ENCODE measurements around the gene ZNF768. TPM values are rescaled to one million over a fixed set of nuclear protein-coding genes. Genes with fewer than 3 reads are reported as not detected.

The ZNF768 gene
- total RNA-seq, 1 donor from 2014 or later: 45.6 TPM

DNA sequence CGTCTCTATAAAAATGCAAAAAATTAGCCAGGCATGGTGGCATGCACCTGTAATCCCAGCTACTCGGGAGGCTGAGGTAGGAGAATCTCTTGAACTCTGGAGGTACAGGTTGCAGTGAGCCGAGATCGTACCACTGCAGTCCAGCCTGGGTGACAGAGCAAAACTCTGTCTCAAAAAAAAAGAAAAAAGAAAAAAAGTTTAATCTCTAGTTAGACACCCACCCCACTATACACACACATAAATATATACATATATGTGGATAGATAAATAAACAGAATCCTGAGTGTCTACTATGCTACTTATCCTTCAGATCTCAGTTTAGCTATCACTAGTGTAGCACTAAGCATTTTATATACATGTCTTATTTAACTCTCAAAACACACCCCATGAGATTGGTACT lies 35.1 kb downstream of the ZNF768 start:
- H3K4me3 Mint-ChIP-seq (ENCODE audit: unreplicated experiment): no peak overlapping the region
- H3K36me3 Mint-ChIP-seq (ENCODE audit: unreplicated experiment): no peaks in the 10 kb centered on the region
- no peaks in the 10 kb centered on the region for H3K9me3 Mint-ChIP-seq (ENCODE audit: unreplicated experiment)
- H3K27me3 Mint-ChIP-seq (ENCODE audit: unreplicated experiment): peaks cover 7% of the 10 kb centered on the region
- DNase-seq: no peak
- H3K4me1 Mint-ChIP-seq (ENCODE audit: low read depth, unreplicated experiment): no peaks in the 10 kb centered on the region
- no peak overlapping the region for H3K27ac Mint-ChIP-seq (ENCODE audit: unreplicated experiment)
- no peak for TF ChIP-seq CTCF (IDR thresholded peaks at IDR 0.05; ENCODE audit: partially characterized antibody, unreplicated experiment)

DNA sequence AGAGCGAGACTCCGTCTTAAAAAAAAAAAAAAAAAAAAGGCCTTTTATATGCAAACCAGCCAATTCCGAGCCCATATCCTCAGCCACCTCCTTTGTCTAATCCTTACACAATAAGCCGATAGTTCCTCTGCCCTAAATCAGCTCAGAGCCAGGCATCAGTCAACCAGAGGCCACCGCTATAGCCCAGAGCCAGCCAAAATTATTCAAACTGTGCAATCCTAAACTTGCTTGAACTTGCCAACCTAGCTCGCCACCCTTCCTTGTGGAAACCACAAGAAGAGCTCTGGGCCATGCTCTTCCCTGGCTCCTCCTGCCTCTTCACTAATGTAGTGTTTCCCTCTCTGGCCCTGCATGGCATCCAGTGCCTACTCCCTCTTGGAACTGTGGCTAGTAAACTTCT lies 36.2 kb downstream of the ZNF768 start:
- no peaks in the 10 kb centered on the region for H3K4me1 Mint-ChIP-seq (ENCODE audit: low read depth, unreplicated experiment)
- H3K27ac Mint-ChIP-seq (ENCODE audit: unreplicated experiment): no peak overlapping the region
- no peak for TF ChIP-seq CTCF (IDR thresholded peaks at IDR 0.05; ENCODE audit: partially characterized antibody, unreplicated experiment)
- H3K27me3 Mint-ChIP-seq (ENCODE audit: unreplicated experiment): peaks cover 7% of the 10 kb centered on the region
- no peaks in the 10 kb centered on the region for H3K9me3 Mint-ChIP-seq (ENCODE audit: unreplicated experiment)
- no peaks in the 10 kb centered on the region for H3K36me3 Mint-ChIP-seq (ENCODE audit: unreplicated experiment)
- no peak overlapping the region for H3K4me3 Mint-ChIP-seq (ENCODE audit: unreplicated experiment)
- DNase-seq: no peak

GRCh38 chr16:30488764-30489605 lies 37.4 kb downstream of the ZNF768 start:
- H3K36me3 Mint-ChIP-seq (ENCODE audit: unreplicated experiment): no peaks in the 10 kb centered on the region
- no peaks in the 10 kb centered on the region for H3K9me3 Mint-ChIP-seq (ENCODE audit: unreplicated experiment)
- peaks cover 7% of the 10 kb centered on the region for H3K27me3 Mint-ChIP-seq (ENCODE audit: unreplicated experiment)
- H3K27ac Mint-ChIP-seq (ENCODE audit: unreplicated experiment): no peak overlapping the region
- H3K4me3 Mint-ChIP-seq (ENCODE audit: unreplicated experiment): no peak overlapping the region
- no peak for DNase-seq
- no peak for TF ChIP-seq CTCF (IDR thresholded peaks at IDR 0.05; ENCODE audit: partially characterized antibody, unreplicated experiment)
- no peaks in the 10 kb centered on the region for H3K4me1 Mint-ChIP-seq (ENCODE audit: low read depth, unreplicated experiment)

- Mint-ChIP-seq H3K27ac (ENCODE audit: unreplicated experiment) (no peak overlapping the region), H3K4me1 (ENCODE audit: low read depth, unreplicated experiment) (no peaks in the 10 kb centered on the region), H3K9me3 (ENCODE audit: unreplicated experiment) (no peaks in the 10 kb centered on the region), H3K36me3 (ENCODE audit: unreplicated experiment) (no peaks in the 10 kb centered on the region), H3K4me3 (ENCODE audit: unreplicated experiment) (no peak overlapping the region), H3K27me3 (ENCODE audit: unreplicated experiment) (peaks cover 7% of the 10 kb centered on the region)
- no peak for TF ChIP-seq CTCF (IDR thresholded peaks at IDR 0.05; ENCODE audit: partially characterized antibody, unreplicated experiment)
- no peak for DNase-seq
These were observed 40.4 kb downstream of the ZNF768 start for GRCh38 chr16:30485818-30486436.

GRCh38 chr16:30484887-30485286 lies 41.5 kb downstream of the ZNF768 start:
- H3K9me3 Mint-ChIP-seq (ENCODE audit: unreplicated experiment): no peaks in the 10 kb centered on the region
- peaks cover 6% of the 10 kb centered on the region for H3K27me3 Mint-ChIP-seq (ENCODE audit: unreplicated experiment)
- H3K4me1 Mint-ChIP-seq (ENCODE audit: low read depth, unreplicated experiment): no peaks in the 10 kb centered on the region
- DNase-seq: no peak
- TF ChIP-seq CTCF (IDR thresholded peaks at IDR 0.05; ENCODE audit: partially characterized antibody, unreplicated experiment): no peak
- H3K36me3 Mint-ChIP-seq (ENCODE audit: unreplicated experiment): no peaks in the 10 kb centered on the region
- H3K4me3 Mint-ChIP-seq (ENCODE audit: unreplicated experiment): no peak overlapping the region
- no peak overlapping the region for H3K27ac Mint-ChIP-seq (ENCODE audit: unreplicated experiment)
